HepG2 (cell line): ENCODE measurements around the gene CCDC116. TPM values are rescaled to one million over a fixed set of nuclear protein-coding genes. Genes with fewer than 3 reads are reported as not detected.
A peak's percentile ranks its signal among the peaks of the same experiment; 100 is the strongest.

Experiments used
- CHCHD3 ChIP-seq: sonication (generic); formaldehyde crosslinking; IDR thresholded peaks from 2 replicates; pipeline ENCODE4 v1.8.0; 2022; ENCODE audit warnings: mild to moderate bottlenecking, missing genetic modification reagents, moderate library complexity
- CHD4 ChIP-seq: fragments of 200-600 bp; sonication (generic); IDR thresholded peaks from 2 replicates; pipeline ENCODE4 v1.7.0; 2017; ENCODE audit warnings: mild to moderate bottlenecking, low read length, borderline replicate concordance
- FOXA1 ChIP-seq, 2 experiments: fragments of 450-650 bp in 1 of 2; sonication (generic) in 1 of 2; formaldehyde crosslinking in 1 of 2; IDR thresholded peaks; 2 replicates each; pipeline versions ENCODE4 v1.4.0 to v1.6.1; 2016 to 2020; ENCODE audit warnings: missing genetic modification reagents in 1 of 2
- FOXK1 ChIP-seq: sonication (generic); formaldehyde crosslinking; IDR thresholded peaks from 2 replicates; pipeline ENCODE4 v1.4.0; 2020; ENCODE audit warnings: low read depth, missing genetic modification reagents, borderline replicate concordance
- GABPA ChIP-seq, 2 experiments: IDR thresholded peaks; 2 replicates each; pipeline ENCODE4 v1.6.1; 2011 to 2016; ENCODE audit warnings: low read depth in 2 of 2, low read length in 1 of 2, missing biosample characterization in 1 of 2, missing genetic modification characterization in 1 of 2
- HOXA3 ChIP-seq: sonication (generic); formaldehyde crosslinking; IDR thresholded peaks from 2 replicates; pipeline ENCODE4 v1.5.0; 2020; ENCODE audit warnings: missing genetic modification reagents
- ISX ChIP-seq: sonication (generic); formaldehyde crosslinking; conservative IDR thresholded peaks from 2 replicates; pipeline ENCODE4 v1.5.0; 2020; ENCODE audit warnings: missing genetic modification reagents
- MEF2D ChIP-seq: sonication (generic); formaldehyde crosslinking; IDR thresholded peaks from 2 replicates; pipeline ENCODE4 v1.5.1; 2020; ENCODE audit warnings: mild to moderate bottlenecking, missing genetic modification reagents
- MTA1 ChIP-seq: sonication (generic); formaldehyde crosslinking; IDR thresholded peaks from 2 replicates; pipeline ENCODE4 v1.4.0; 2020; ENCODE audit warnings: missing genetic modification reagents, mild to moderate bottlenecking, borderline replicate concordance
- NFIC ChIP-seq: IDR thresholded peaks from 2 replicates; pipeline ENCODE4 v1.6.1; 2012; ENCODE audit warnings: mild to moderate bottlenecking, low read length, inconsistent platforms
- PHF20 ChIP-seq: sonication (generic); formaldehyde crosslinking; IDR thresholded peaks from 2 replicates; pipeline ENCODE4 v1.5.0; 2020; ENCODE audit warnings: mild to moderate bottlenecking, missing genetic modification reagents
- PTBP1 ChIP-seq: fragments of 200-400 bp; formaldehyde crosslinking; IDR thresholded peaks from 2 replicates; pipeline ENCODE4 v1.6.1; 2018; ENCODE audit warnings: low read length, low read depth; ENCODE audit not compliant: poor library complexity, severe bottlenecking
- RARA ChIP-seq: IDR thresholded peaks from 2 replicates; pipeline ENCODE4 v1.6.1; 2016; ENCODE audit warnings: missing genetic modification reagents, missing compliant biosample characterization
- SRY ChIP-seq: sonication (generic); formaldehyde crosslinking; IDR thresholded peaks from 2 replicates; pipeline ENCODE4 v1.8.0; 2022; ENCODE audit warnings: mild to moderate bottlenecking, missing genetic modification reagents
- ZFP1 ChIP-seq: IDR thresholded peaks from 2 replicates; pipeline ENCODE4 v1.6.1; 2016
- ZKSCAN1 ChIP-seq: fragments of 150-350 bp; IDR thresholded peaks from 2 replicates; pipeline ENCODE4 v1.6.1; 2014; ENCODE audit warnings: low read length
- ZNF12 ChIP-seq: sonication (generic); formaldehyde crosslinking; IDR thresholded peaks from 2 replicates; pipeline ENCODE4 v1.5.0; 2020; ENCODE audit warnings: missing genetic modification reagents
- ZNF274 ChIP-seq: sonication (generic); formaldehyde crosslinking; IDR thresholded peaks from 2 replicates; pipeline ENCODE4 v1.5.1; 2020; ENCODE audit warnings: mild to moderate bottlenecking, missing genetic modification reagents
- ZNF484 ChIP-seq: sonication (generic); formaldehyde crosslinking; IDR thresholded peaks from 2 replicates; pipeline ENCODE4 v1.5.1; 2020; ENCODE audit warnings: mild to moderate bottlenecking, low read depth, missing genetic modification reagents, borderline replicate concordance
- ZNF589 ChIP-seq: sonication (generic); formaldehyde crosslinking; conservative IDR thresholded peaks from 2 replicates; pipeline ENCODE4 v1.8.0; 2022; ENCODE audit warnings: mild to moderate bottlenecking, moderate library complexity, missing genetic modification reagents
- polyA plus RNA-seq, 8 experiments: library from polyadenylated mRNA; depleted of rRNA in 3 of 8; stranded (reverse) in 7 of 8; unstranded in 1 of 8; fragments of >200 nt; fragmentation: Illumina TruSeq in 4 of 8; extraction: Trizol in 4 of 8; gene quantifications; 2 replicates each; pipeline versions ENCODE4 v1.2.1 to v1.2.3, GENCODE V29; 2011 to 2016; ENCODE audit warnings: low read depth in 4 of 8, missing spikeins in 1 of 8, mixed read lengths in 1 of 8; ENCODE audit not compliant: insufficient read depth in 1 of 8
- total RNA-seq, 5 experiments: library from RNA; depleted of rRNA; stranded (reverse); fragments of >200 nt; fragmentation: Illumina TruSeq; extraction: Trizol; gene quantifications; 2 replicates each; pipeline ENCODE4 v1.2.3, GENCODE V29; 2016; ENCODE audit warnings: low read depth in 1 of 5
- TF ChIP-seq, protein P1 (sequence below): sonication (generic); formaldehyde crosslinking; IDR thresholded peaks from 2 replicates; pipeline ENCODE4 v1.5.0; 2020; ENCODE audit warnings: mild to moderate bottlenecking, missing genetic modification reagents
- TF ChIP-seq, protein P2 (sequence below): sonication (generic); formaldehyde crosslinking; IDR thresholded peaks from 2 replicates; pipeline ENCODE4 v1.4.0; 2020; ENCODE audit warnings: missing genetic modification reagents
- TF ChIP-seq, protein P3 (sequence below): sonication (generic); formaldehyde crosslinking; IDR thresholded peaks from 2 replicates; pipeline ENCODE4 v1.5.1; 2020; ENCODE audit warnings: missing genetic modification reagents, mild to moderate bottlenecking, borderline replicate concordance
- TF ChIP-seq, protein P4 (sequence below): sonication (generic); formaldehyde crosslinking; IDR thresholded peaks from 2 replicates; pipeline ENCODE4 v1.8.1; 2023; ENCODE audit warnings: mild to moderate bottlenecking, moderate library complexity, missing genetic modification reagents

The CCDC116 gene
- total and polyA plus RNA-seq, 2 of the 13 experiments (the other 11 are each of a cell fraction or from before 2014, with no cell fraction given), result 0.15 to 0.33 TPM

DNA sequence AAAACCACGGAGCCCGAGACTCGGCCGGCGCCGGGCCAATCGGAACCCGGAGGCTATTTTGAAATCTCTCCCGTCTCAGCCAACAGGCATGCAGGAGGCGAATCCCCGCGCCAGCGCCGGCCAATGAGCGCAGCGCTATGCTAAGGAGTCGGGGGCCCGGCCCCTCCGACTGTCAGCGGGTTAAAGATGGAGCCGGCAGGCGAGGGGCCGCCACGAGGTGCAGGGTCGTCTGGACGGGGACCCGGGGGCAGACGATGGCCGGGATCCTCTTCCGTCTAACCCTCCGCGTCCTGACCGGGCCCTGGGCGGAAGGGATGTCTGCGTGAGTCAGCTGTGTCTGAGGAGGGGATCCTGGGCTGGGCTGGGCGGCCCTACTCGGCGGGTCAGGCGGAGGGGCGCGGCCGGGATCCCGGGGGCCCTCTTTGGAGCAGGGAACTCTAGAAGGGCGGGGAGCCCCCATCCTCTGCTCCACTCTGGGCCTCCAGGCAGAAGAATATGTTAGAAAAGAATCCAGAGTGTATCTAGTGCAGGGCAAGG, 19.5 kb downstream of the CCDC116 start (continued):
- TF ChIP-seq GABPA (IDR thresholded peaks at IDR 0.05; ENCODE audit: low read depth, low read length) (no peak), GABPA (CRISPR knock-in tag; IDR thresholded peaks at IDR 0.05; ENCODE audit: low read depth) (no peak), PTBP1 (no peak), MEF2D (CRISPR knock-in tag) (no peak), SRY (CRISPR knock-in tag) (0 out of 2 replicates have a peak, but pooled peaks have one; percentile 36), HOXA3 (CRISPR knock-in tag) (peak; percentile 50; the same call in 1 of the 2 replicates), RARA (CRISPR knock-in tag) (no peak), PHF20 (CRISPR knock-in tag) (no peak), ZKSCAN1 (no peak), CHD4 (no peak), CHCHD3 (CRISPR knock-in tag) (no peak), ISX (CRISPR knock-in tag) (no peak), ZFP1 (CRISPR knock-in tag) (no peak), NFIC (no peak), FOXK1 (CRISPR knock-in tag) (0 out of 2 replicates have a peak, but pooled peaks have one; percentile 27), ZNF274 (CRISPR knock-in tag) (peak; percentile 60; the same call in 1 of the 2 replicates), ZNF589 (no peak), ZNF484 (CRISPR knock-in tag) (no peak), FOXA1 (IDR thresholded peaks at IDR 0.05) (no peak), FOXA1 (CRISPR knock-in tag; IDR thresholded peaks at IDR 0.05) (no peak), MTA1 (no peak), ZNF12 (CRISPR knock-in tag) (no peak; the same call in 1 of the 2 replicates)
- TF ChIP-seq, protein P1, sequence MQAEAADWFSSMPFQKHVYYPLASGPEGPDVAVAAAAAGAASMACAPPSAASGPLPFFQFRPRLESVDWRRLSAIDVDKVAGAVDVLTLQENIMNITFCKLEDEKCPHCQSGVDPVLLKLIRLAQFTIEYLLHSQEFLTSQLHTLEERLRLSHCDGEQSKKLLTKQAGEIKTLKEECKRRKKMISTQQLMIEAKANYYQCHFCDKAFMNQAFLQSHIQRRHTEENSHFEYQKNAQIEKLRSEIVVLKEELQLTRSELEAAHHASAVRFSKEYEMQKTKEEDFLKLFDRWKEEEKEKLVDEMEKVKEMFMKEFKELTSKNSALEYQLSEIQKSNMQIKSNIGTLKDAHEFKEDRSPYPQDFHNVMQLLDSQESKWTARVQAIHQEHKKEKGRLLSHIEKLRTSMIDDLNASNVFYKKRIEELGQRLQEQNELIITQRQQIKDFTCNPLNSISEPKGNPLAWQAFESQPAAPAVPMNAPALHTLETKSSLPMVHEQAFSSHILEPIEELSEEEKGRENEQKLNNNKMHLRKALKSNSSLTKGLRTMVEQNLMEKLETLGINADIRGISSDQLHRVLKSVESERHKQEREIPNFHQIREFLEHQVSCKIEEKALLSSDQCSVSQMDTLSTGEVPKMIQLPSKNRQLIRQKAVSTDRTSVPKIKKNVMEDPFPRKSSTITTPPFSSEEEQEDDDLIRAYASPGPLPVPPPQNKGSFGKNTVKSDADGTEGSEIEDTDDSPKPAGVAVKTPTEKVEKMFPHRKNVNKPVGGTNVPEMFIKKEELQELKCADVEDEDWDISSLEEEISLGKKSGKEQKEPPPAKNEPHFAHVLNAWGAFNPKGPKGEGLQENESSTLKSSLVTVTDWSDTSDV, result peak; percentile 88; the same call in 1 of the 2 replicates
- TF ChIP-seq, protein P2, sequence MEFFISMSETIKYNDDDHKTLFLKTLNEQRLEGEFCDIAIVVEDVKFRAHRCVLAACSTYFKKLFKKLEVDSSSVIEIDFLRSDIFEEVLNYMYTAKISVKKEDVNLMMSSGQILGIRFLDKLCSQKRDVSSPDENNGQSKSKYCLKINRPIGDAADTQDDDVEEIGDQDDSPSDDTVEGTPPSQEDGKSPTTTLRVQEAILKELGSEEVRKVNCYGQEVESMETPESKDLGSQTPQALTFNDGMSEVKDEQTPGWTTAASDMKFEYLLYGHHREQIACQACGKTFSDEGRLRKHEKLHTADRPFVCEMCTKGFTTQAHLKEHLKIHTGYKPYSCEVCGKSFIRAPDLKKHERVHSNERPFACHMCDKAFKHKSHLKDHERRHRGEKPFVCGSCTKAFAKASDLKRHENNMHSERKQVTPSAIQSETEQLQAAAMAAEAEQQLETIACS (CRISPR knock-in tag), result no peak
- TF ChIP-seq, protein P3, sequence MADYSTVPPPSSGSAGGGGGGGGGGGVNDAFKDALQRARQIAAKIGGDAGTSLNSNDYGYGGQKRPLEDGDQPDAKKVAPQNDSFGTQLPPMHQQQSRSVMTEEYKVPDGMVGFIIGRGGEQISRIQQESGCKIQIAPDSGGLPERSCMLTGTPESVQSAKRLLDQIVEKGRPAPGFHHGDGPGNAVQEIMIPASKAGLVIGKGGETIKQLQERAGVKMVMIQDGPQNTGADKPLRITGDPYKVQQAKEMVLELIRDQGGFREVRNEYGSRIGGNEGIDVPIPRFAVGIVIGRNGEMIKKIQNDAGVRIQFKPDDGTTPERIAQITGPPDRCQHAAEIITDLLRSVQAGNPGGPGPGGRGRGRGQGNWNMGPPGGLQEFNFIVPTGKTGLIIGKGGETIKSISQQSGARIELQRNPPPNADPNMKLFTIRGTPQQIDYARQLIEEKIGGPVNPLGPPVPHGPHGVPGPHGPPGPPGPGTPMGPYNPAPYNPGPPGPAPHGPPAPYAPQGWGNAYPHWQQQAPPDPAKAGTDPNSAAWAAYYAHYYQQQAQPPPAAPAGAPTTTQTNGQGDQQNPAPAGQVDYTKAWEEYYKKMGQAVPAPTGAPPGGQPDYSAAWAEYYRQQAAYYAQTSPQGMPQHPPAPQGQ (CRISPR knock-in tag), result no peak
- TF ChIP-seq, protein P4, sequence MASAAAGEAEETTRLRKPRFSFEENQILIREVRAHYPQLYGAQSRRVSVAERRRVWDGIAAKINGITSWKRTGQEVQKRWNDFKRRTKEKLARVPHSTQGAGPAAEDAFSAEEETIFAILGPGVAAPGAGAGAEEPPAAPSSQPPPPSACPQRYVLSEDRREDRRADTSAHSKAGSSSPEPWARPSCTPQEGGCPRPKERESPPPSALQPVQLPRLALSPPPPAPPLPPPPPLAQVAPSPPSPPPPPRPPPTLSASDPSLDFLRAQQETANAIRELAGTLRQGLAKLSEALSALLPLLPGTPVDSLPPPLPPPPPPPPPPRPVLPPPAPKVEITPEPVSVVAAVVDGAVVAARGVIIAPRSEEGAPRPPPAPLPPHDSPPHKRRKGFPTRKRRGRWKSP (CRISPR knock-in tag), result 0 out of 2 replicates have a peak, but pooled peaks have one; percentile 83
